ENCODE results near the gene PPARG.
"Not testable (repeated sequence)": the region's sequence is repeated elsewhere in the genome, so short reads cannot be mapped to it uniquely, and the experiment has no call there.

Gene PPARG

GRCh38 chr3:12463686-12464085 lies 174.8 kb downstream of the PPARG start:
- no peak overlapping the region for H3K9ac ChIP-seq (ENCODE audit: low read length)
- no peaks in the 10 kb centered on the region for H3K4me1 ChIP-seq (ENCODE audit: insufficient read depth, low read length)
- no peaks in the 10 kb centered on the region for H3K9me3 ChIP-seq (ENCODE audit: low read length)
- H3K27ac ChIP-seq (ENCODE audit: low read depth, low read length): no peak overlapping the region
- H3K4me3 ChIP-seq (ENCODE audit: low read depth in 1 of 2, low read length in 2 of 2): no peak overlapping the region
- H3K36me3 ChIP-seq (ENCODE audit: insufficient read depth, low read length): no peaks in the 10 kb centered on the region
- no peaks in the 10 kb centered on the region for H3K27me3 ChIP-seq (ENCODE audit: control insufficient read depth in 1 of 2, insufficient read depth in 2 of 2, low read length in 2 of 2)

DNA sequence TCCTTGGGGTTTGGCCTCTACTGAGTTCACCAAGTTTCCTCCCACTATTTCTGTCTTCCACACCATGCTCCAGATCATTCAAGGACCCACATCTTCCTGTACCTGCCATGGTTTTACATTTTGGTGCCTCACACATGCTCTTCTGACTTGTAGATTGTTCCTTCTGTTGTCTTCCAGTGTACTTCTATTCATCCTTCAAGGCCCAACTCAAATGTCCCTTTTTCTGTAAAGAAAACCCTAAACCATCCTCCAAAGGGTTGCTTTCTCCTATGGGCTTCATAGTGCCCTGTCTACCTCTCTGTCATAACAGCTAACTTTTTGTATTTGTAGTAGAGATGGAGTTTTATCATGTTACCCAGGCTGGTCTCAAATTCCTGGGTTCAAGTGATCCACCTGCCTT lies 175.3 kb downstream of the PPARG start:
- Histone ChIP-seq H3K9me3 (ENCODE audit: low read length) (no peaks in the 10 kb centered on the region), H3K4me3 (ENCODE audit: low read depth in 1 of 2, low read length in 2 of 2) (no peak overlapping the region), H3K4me1 (ENCODE audit: insufficient read depth, low read length) (no peaks in the 10 kb centered on the region), H3K27me3 (ENCODE audit: control insufficient read depth in 1 of 2, insufficient read depth in 2 of 2, low read length in 2 of 2) (no peaks in the 10 kb centered on the region), H3K27ac (ENCODE audit: low read depth, low read length) (no peak overlapping the region), H3K9ac (ENCODE audit: low read length) (no peak overlapping the region), H3K36me3 (ENCODE audit: insufficient read depth, low read length) (no peaks in the 10 kb centered on the region)

DNA sequence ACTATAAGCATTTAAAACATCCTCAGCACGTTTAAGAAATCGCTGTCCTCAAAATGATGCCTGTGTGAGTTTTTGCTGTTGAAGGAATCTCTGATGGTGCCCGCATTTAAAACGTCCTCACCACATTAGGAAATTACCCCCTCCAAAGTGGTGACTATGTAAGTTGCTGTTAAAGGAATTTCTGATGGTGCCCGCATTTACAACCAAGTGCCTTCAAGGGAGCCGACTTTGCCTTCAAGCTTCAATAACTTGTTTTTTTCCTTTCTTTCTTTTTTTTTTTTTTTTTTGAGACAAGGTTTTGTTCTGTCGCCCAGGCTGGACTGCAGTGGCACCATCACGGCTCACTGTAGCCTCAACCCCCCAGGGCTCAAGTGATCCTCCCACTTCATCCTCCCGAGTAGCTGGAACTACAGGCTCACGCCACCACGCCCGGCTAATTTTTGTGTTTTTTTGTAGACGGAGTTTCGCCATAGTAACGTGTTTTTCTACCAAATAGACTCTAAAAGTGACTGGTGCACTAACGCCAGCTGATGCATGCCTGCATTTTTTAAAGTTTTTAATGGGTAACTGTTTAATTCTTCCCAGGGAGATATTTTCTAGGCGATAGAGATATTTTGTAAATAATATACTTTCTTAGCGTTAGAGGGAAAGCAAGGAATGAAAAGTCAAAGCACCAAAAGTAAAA lies 176.4 kb downstream of the PPARG start:
- Histone ChIP-seq H3K36me3 (ENCODE audit: insufficient read depth, low read length) (no peaks in the 10 kb centered on the region), H3K9ac (ENCODE audit: low read length) (no peak overlapping the region), H3K4me1 (ENCODE audit: insufficient read depth, low read length) (no peaks in the 10 kb centered on the region), H3K27me3 (ENCODE audit: control insufficient read depth in 1 of 2, insufficient read depth in 2 of 2, low read length in 2 of 2) (no peaks in the 10 kb centered on the region), H3K27ac (ENCODE audit: low read depth, low read length) (no peak overlapping the region), H3K4me3 (ENCODE audit: low read depth in 1 of 2, low read length in 2 of 2) (no peak overlapping the region), H3K9me3 (ENCODE audit: low read length) (no peaks in the 10 kb centered on the region)

DNA sequence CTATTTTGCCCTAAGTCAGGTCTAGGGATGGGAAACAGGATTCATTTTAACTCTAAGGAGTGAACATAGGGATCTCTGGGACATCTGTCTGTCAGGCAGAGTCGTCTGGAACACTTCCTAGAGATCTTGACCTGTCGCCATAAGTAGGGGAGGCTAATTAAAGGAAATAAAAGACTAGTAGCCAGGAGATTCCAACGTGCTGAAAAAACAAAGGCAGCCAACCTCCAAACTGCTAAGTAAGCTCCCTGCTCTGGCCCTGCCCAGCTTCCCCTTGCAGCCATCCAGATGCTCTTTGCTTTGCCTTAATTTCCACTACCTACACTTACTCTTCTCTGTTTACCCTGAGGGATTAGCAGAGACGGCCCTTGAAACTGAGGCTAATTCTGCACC lies 177.0 kb downstream of the PPARG start:
- Histone ChIP-seq H3K27me3 (ENCODE audit: control insufficient read depth in 1 of 2, insufficient read depth in 2 of 2, low read length in 2 of 2) (no peaks in the 10 kb centered on the region), H3K36me3 (ENCODE audit: insufficient read depth, low read length) (no peaks in the 10 kb centered on the region), H3K9ac (ENCODE audit: low read length) (no peak overlapping the region), H3K4me3 (ENCODE audit: low read depth in 1 of 2, low read length in 2 of 2) (no peak overlapping the region), H3K4me1 (ENCODE audit: insufficient read depth, low read length) (no peaks in the 10 kb centered on the region), H3K9me3 (ENCODE audit: low read length) (no peaks in the 10 kb centered on the region), H3K27ac (ENCODE audit: low read depth, low read length) (no peak overlapping the region)

DNA sequence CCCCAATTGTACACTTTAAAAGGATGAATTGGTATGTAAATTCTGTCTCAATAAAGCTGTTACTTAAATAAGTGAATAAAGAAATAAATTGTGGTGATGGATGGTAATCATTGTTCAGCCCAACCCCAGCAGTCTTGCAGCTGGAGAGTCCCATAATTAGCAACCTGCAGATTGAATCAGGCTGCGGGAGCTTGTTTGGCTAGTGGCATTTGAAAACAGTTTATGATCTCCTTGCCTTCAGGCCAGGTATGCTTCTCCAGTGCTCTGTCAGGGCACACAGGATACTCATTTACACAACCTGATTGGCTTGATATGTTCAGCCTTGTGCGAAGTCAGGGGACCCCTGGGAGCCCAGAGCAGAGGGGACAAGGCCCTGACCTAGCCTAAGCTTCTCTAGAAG lies 178.9 kb downstream of the PPARG start:
- H3K27me3 ChIP-seq (ENCODE audit: control insufficient read depth in 1 of 2, insufficient read depth in 2 of 2, low read length in 2 of 2): no peaks in the 10 kb centered on the region
- no peak overlapping the region for H3K27ac ChIP-seq (ENCODE audit: low read depth, low read length)
- no peaks in the 10 kb centered on the region for H3K9me3 ChIP-seq (ENCODE audit: low read length)
- H3K36me3 ChIP-seq (ENCODE audit: insufficient read depth, low read length): no peaks in the 10 kb centered on the region
- H3K4me1 ChIP-seq (ENCODE audit: insufficient read depth, low read length): no peaks in the 10 kb centered on the region
- no peak overlapping the region for H3K4me3 ChIP-seq (ENCODE audit: low read depth in 1 of 2, low read length in 2 of 2)
- no peak overlapping the region for H3K9ac ChIP-seq (ENCODE audit: low read length)

DNA sequence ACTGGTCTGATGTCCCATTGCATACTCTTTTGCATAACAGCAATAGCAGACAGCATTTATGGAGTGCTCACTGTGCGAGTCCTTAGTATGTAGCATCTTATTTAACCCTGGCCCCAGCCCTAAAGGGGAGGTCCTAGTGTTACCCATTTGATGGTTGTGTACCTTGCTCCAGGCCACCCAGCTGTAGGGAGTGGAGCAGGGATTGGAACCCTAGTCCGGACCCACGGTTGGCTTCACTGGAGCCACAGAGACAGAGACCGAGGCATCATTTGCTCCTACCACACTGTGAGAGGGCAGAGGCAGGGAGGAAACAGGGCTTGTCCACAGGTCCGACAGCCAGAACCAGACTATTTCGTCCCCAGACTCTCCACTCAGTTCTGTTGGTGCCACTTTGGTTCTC lies 179.4 kb downstream of the PPARG start:
- H3K27me3 ChIP-seq (ENCODE audit: control insufficient read depth in 1 of 2, insufficient read depth in 2 of 2, low read length in 2 of 2): no peaks in the 10 kb centered on the region
- H3K4me3 ChIP-seq (ENCODE audit: low read depth in 1 of 2, low read length in 2 of 2): no peak overlapping the region
- no peaks in the 10 kb centered on the region for H3K9me3 ChIP-seq (ENCODE audit: low read length)
- H3K36me3 ChIP-seq (ENCODE audit: insufficient read depth, low read length): no peaks in the 10 kb centered on the region
- no peaks in the 10 kb centered on the region for H3K4me1 ChIP-seq (ENCODE audit: insufficient read depth, low read length)
- H3K9ac ChIP-seq (ENCODE audit: low read length): no peak overlapping the region
- H3K27ac ChIP-seq (ENCODE audit: low read depth, low read length): no peak overlapping the region

DNA sequence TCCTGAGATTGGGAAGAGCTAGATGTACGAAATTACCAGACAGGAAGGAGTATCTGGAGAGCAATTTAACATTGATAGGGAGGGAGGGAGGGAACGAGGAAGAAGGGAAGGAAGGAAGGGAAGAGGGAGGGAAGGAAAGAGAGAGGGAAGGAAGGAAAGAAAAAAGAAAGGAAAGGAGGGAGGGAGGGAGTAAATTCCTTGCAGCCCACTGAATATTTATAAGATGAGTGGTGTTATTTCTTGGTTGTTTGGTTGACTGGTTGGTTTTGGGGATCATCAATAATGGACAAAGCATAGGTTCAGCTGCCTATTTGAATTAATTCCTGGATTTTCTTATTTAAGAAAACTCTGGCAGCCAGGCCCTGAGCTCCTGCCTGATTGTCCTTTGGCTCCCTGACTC lies 179.9 kb downstream of the PPARG start:
- Histone ChIP-seq H3K36me3 (ENCODE audit: insufficient read depth, low read length) (no peaks in the 10 kb centered on the region), H3K27me3 (ENCODE audit: control insufficient read depth in 1 of 2, insufficient read depth in 2 of 2, low read length in 2 of 2) (no peaks in the 10 kb centered on the region), H3K4me1 (ENCODE audit: insufficient read depth, low read length) (no peaks in the 10 kb centered on the region), H3K4me3 (ENCODE audit: low read depth in 1 of 2, low read length in 2 of 2) (no peak overlapping the region), H3K9me3 (ENCODE audit: low read length) (no peaks in the 10 kb centered on the region), H3K9ac (ENCODE audit: low read length) (no peak overlapping the region), H3K27ac (ENCODE audit: low read depth, low read length) (no peak overlapping the region)

- H3K9me3 ChIP-seq (ENCODE audit: low read length); H3K27me3 ChIP-seq (ENCODE audit: control insufficient read depth in 1 of 2, insufficient read depth in 2 of 2, low read length in 2 of 2); H3K27ac ChIP-seq (ENCODE audit: low read depth, low read length); H3K4me1 ChIP-seq (ENCODE audit: insufficient read depth, low read length); H3K9ac ChIP-seq (ENCODE audit: low read length); H3K4me3 ChIP-seq (ENCODE audit: low read depth in 1 of 2, low read length in 2 of 2); H3K36me3 ChIP-seq (ENCODE audit: insufficient read depth, low read length): not testable (repeated sequence)
Observed at GRCh38 chr3:12469222-12469621, 180.4 kb downstream of the PPARG start.

DNA sequence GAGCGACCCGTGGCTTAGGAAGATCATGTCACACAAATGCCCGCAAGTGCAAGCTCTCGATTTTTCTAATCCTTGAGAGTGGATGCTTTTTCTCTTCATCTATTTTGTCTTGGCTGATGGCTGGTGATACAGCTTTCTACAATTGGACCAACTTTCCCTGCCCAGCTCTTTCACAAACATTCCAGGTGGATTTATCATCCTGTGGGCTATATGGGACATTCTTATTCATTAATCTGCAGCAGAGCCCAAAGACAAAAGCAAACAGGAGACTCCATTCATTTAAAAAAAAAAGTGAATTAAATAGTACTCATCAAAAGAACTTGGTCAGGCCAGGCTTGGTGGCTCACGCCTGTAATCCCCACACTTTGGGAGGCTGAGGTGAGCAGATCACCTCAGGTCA lies 181.2 kb downstream of the PPARG start:
- no peak overlapping the region for H3K9ac ChIP-seq (ENCODE audit: low read length)
- no peak overlapping the region for H3K27ac ChIP-seq (ENCODE audit: low read depth, low read length)
- H3K4me1 ChIP-seq (ENCODE audit: insufficient read depth, low read length): no peaks in the 10 kb centered on the region
- H3K36me3 ChIP-seq (ENCODE audit: insufficient read depth, low read length): no peaks in the 10 kb centered on the region
- no peaks in the 10 kb centered on the region for H3K9me3 ChIP-seq (ENCODE audit: low read length)
- H3K27me3 ChIP-seq (ENCODE audit: control insufficient read depth in 1 of 2, insufficient read depth in 2 of 2, low read length in 2 of 2): no peaks in the 10 kb centered on the region
- H3K4me3 ChIP-seq (ENCODE audit: low read depth in 1 of 2, low read length in 2 of 2): no peak overlapping the region

DNA sequence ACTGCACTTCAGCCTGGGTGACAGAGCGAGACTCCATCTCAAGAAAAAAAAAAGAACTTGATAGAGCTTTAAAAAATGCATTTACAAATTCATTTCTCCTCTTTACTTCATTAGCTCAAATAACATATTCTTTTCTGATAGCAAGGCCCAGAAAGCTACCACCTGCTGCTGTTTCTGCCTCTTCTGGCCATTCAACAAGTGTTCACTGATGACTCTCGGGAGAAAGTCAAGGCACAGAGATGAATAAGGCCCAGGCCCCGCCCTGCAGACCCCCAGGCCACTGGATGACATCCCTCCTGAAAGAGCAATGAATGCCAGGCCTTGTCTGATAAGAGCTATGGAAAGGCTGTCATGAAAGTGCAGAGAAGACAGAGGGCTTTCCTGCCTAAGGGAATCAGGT lies 181.8 kb downstream of the PPARG start:
- Histone ChIP-seq H3K27me3 (ENCODE audit: control insufficient read depth in 1 of 2, insufficient read depth in 2 of 2, low read length in 2 of 2) (no peaks in the 10 kb centered on the region), H3K27ac (ENCODE audit: low read depth, low read length) (no peak overlapping the region), H3K36me3 (ENCODE audit: insufficient read depth, low read length) (no peaks in the 10 kb centered on the region), H3K9ac (ENCODE audit: low read length) (no peak overlapping the region), H3K4me1 (ENCODE audit: insufficient read depth, low read length) (no peaks in the 10 kb centered on the region), H3K4me3 (ENCODE audit: low read depth in 1 of 2, low read length in 2 of 2) (no peak overlapping the region), H3K9me3 (ENCODE audit: low read length) (no peaks in the 10 kb centered on the region)

- H3K27ac ChIP-seq (ENCODE audit: low read depth, low read length): no peak overlapping the region
- H3K4me3 ChIP-seq (ENCODE audit: low read depth in 1 of 2, low read length in 2 of 2): no peak overlapping the region
- H3K36me3 ChIP-seq (ENCODE audit: insufficient read depth, low read length): no peaks in the 10 kb centered on the region
- no peaks in the 10 kb centered on the region for H3K4me1 ChIP-seq (ENCODE audit: insufficient read depth, low read length)
- no peaks in the 10 kb centered on the region for H3K9me3 ChIP-seq (ENCODE audit: low read length)
- H3K9ac ChIP-seq (ENCODE audit: low read length): no peak overlapping the region
- H3K27me3 ChIP-seq (ENCODE audit: control insufficient read depth in 1 of 2, insufficient read depth in 2 of 2, low read length in 2 of 2): no peaks in the 10 kb centered on the region
Observed at GRCh38 chr3:12471241-12471640, 182.4 kb downstream of the PPARG start.

- no peaks in the 10 kb centered on the region for H3K4me1 ChIP-seq (ENCODE audit: insufficient read depth, low read length)
- no peaks in the 10 kb centered on the region for H3K27me3 ChIP-seq (ENCODE audit: control insufficient read depth in 1 of 2, insufficient read depth in 2 of 2, low read length in 2 of 2)
- no peak overlapping the region for H3K9ac ChIP-seq (ENCODE audit: low read length)
- H3K4me3 ChIP-seq (ENCODE audit: low read depth in 1 of 2, low read length in 2 of 2): no peak overlapping the region
- H3K27ac ChIP-seq (ENCODE audit: low read depth, low read length): no peak overlapping the region
- H3K36me3 ChIP-seq (ENCODE audit: insufficient read depth, low read length): no peaks in the 10 kb centered on the region
- no peaks in the 10 kb centered on the region for H3K9me3 ChIP-seq (ENCODE audit: low read length)
Observed at GRCh38 chr3:12472000-12472610, 183.2 kb downstream of the PPARG start.
